Measurements from ENCODE around the gene XYLT2.
"Not testable (repeated sequence)": the region's sequence is repeated elsewhere in the genome, so short reads cannot be mapped to it uniquely, and the experiment has no call there.

Gene XYLT2

GRCh38 chr17:50389534-50389933 lies 43.6 kb downstream of the XYLT2 start:
- Histone ChIP-seq H3K4me3 (no peak overlapping the region), H3K9me3 (no peaks in the 10 kb centered on the region), H3K36me3 (replicated peaks) (peaks cover 98% of the 10 kb centered on the region), H3K4me1 (no peaks in the 10 kb centered on the region), H3K27me3 (ENCODE audit: low read depth) (no peaks in the 10 kb centered on the region)
- in situ Hi-C loops (cut with MboI; ENCODE audit: low sequenced_read_pairs), result no loop called here
- DNase-seq (ENCODE audit: low spot score in 2 of 2), result no peak

DNA sequence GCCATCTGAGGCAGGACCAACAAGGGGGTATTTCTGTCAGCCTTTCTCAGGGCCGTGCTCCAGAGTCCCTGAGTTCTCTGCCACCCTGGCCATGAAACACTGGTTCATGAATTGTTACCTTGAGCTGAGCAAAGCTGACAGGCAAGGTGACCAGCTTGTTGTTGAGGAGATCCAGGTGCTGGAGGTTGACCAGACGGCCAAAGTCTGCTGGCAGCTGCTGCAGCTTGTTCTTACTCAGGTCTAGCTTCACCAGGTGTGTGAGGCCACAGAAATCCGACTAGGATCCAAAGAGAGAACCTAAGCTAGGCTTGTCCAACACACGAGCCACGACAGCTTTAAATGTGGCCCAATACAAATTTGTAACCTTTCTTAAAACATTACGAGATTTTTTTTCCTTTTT lies 46.7 kb downstream of the XYLT2 start:
- Histone ChIP-seq H3K27me3 (ENCODE audit: low read depth) (no peaks in the 10 kb centered on the region), H3K4me1 (peaks cover 11% of the 10 kb centered on the region), H3K36me3 (replicated peaks) (peaks cover 88% of the 10 kb centered on the region), H3K4me3 (no peak overlapping the region), H3K9me3 (no peaks in the 10 kb centered on the region)
- in situ Hi-C loops (cut with MboI; ENCODE audit: low sequenced_read_pairs), result no loop called here
- no peak for DNase-seq (ENCODE audit: low spot score in 2 of 2)

DNA sequence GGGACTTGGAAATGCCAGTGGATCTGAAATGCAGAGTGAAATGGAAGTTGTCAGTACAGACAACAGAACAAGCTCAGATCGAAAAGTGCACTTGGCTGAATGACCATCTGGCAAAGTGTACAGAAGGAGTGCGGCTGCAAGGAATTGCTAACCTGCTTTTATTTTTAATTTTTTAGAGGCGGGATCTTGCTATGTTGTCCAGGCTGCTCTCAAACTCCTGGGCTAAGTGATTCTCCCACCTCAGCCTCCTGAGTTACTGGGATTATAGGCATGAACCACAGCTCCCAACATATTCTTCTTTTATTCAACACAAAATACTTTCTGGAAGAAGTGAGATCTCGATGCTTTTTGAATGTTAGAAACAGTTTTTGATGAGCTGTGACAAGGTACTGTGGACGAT lies 47.8 kb downstream of the XYLT2 start:
- DNase-seq (ENCODE audit: low spot score in 2 of 2), result no peak
- Histone ChIP-seq H3K4me1 (peaks cover 14% of the 10 kb centered on the region), H3K36me3 (replicated peaks) (peaks cover 77% of the 10 kb centered on the region), H3K9me3 (no peaks in the 10 kb centered on the region), H3K4me3 (no peak overlapping the region), H3K27me3 (ENCODE audit: low read depth) (no peaks in the 10 kb centered on the region)
- in situ Hi-C loops (cut with MboI; ENCODE audit: low sequenced_read_pairs), result no loop called here

GRCh38 chr17:50394711-50395110 lies 48.8 kb downstream of the XYLT2 start:
- Histone ChIP-seq H3K27me3 (ENCODE audit: low read depth) (no peaks in the 10 kb centered on the region), H3K36me3 (replicated peaks) (peaks cover 67% of the 10 kb centered on the region), H3K4me1 (peaks cover 14% of the 10 kb centered on the region), H3K4me3 (no peak overlapping the region), H3K9me3 (no peaks in the 10 kb centered on the region)
- in situ Hi-C loops (cut with MboI; ENCODE audit: low sequenced_read_pairs), result no loop called here
- DNase-seq (ENCODE audit: low spot score in 2 of 2), result no peak

- peak; percentile 29 to 63 for DNase-seq (ENCODE audit: low spot score in 2 of 2)
- H3K9me3 ChIP-seq, result no peaks in the 10 kb centered on the region
- peaks cover 14% of the 10 kb centered on the region for H3K4me1 ChIP-seq
- no peaks in the 10 kb centered on the region for H3K27me3 ChIP-seq (ENCODE audit: low read depth)
- H3K36me3 ChIP-seq (replicated peaks), result peaks cover 50% of the 10 kb centered on the region
- H3K4me3 ChIP-seq, result peak overlapping the region; percentile 92
- in situ Hi-C loops (cut with MboI; ENCODE audit: low sequenced_read_pairs), result no loop called here
Measured at GRCh38 chr17:50396261-50397110, 50.6 kb downstream of the XYLT2 start.

DNA sequence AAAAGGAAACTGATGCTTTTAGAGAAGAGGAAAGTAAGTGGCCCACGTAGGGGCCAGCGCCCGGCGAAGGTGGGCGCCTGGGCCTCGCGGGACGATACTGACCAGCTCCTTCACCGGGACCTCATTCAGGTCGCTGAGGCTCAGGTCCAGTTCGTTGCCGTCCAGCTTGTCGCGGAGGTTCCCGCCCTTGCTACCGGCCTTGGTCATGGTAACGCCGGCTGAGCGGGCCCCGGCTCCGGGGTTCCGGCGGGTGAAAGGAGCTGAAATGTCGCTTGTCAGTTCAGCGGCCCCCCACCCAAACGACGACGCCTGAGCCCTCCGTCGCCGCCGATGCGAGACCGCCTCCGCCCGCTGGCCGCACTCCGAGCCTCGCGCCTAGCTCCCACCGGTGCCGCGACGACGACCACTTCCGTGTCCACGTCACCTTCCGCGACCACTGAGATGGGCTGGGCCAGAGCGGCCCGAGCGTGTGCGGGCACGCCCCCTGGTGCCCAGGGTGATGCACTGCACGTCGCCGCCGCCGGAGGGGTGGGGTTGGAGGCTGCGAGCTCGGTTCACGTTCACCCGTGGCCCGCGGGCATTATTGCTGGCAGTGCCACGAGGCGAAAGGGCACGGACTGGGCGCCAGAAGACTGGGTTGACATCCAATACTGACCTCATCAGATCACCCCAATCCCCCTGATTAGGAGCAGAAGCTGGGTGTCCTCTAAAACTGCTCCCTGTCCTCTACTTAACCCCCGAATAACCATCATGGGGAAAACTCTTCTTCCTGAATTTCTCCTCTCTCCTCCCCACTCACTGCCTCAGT lies 51.4 kb downstream of the XYLT2 start, which contains the start of gene LRRC59:
TSS of gene LRRC59 (minus strand) at position 413 of the 808 bp plus-strand sequence. CDS start at position 207, 206 bp downstream.
- Histone ChIP-seq H3K4me3 (peak within 1 kb of the TSS; percentile 92), H3K27me3 (ENCODE audit: low read depth) (no peaks in the 10 kb centered on the region), H3K4me1 (peaks cover 14% of the 10 kb centered on the region), H3K36me3 (replicated peaks) (peaks cover 42% of the 10 kb centered on the region), H3K9me3 (no peaks in the 10 kb centered on the region)
- peak; percentile 59 to 92 for DNase-seq (ENCODE audit: low spot score in 2 of 2)
- in situ Hi-C loops (cut with MboI; ENCODE audit: low sequenced_read_pairs), result no loop called here

DNA sequence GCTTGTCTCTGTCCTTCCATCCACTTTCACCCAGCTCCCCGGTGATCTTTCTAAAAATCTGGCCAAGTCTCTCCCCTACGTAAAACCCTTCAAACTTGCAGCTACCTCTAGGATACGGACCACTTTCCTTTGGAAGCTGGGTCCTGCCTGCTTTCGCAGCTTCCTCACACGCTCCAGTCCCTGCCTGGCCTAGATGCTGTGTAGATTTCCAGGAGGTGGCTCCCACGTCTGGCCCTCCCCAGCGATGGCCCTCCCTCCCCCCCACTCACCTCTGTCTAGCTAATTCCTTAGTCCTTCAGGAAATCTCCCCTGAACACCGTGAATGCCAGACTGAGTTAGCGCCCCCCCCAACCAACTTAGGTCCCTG lies 52.0 kb downstream of the XYLT2 start:
- H3K36me3 ChIP-seq (replicated peaks), result peaks cover 36% of the 10 kb centered on the region
- H3K9me3 ChIP-seq, result no peaks in the 10 kb centered on the region
- H3K4me1 ChIP-seq, result peaks cover 16% of the 10 kb centered on the region
- in situ Hi-C loops (cut with MboI; ENCODE audit: low sequenced_read_pairs), result no loop called here
- DNase-seq (ENCODE audit: low spot score in 2 of 2), result no peak
- H3K27me3 ChIP-seq (ENCODE audit: low read depth), result no peaks in the 10 kb centered on the region
- peak overlapping the region; percentile 92 for H3K4me3 ChIP-seq

- in situ Hi-C loops (cut with MboI; ENCODE audit: low sequenced_read_pairs); H3K27me3 ChIP-seq (ENCODE audit: low read depth); H3K9me3 ChIP-seq; H3K4me3 ChIP-seq; DNase-seq (ENCODE audit: low spot score in 2 of 2): not testable (repeated sequence)
- peaks cover 29% of the 10 kb centered on the region for H3K36me3 ChIP-seq (replicated peaks)
- peaks cover 19% of the 10 kb centered on the region for H3K4me1 ChIP-seq
Measured at GRCh38 chr17:50398672-50399071, 52.7 kb downstream of the XYLT2 start.

GRCh38 chr17:50399591-50399990 lies 53.7 kb downstream of the XYLT2 start:
- Histone ChIP-seq H3K36me3 (replicated peaks) (peaks cover 19% of the 10 kb centered on the region), H3K4me1 (peaks cover 19% of the 10 kb centered on the region)
- H3K4me3 ChIP-seq; H3K27me3 ChIP-seq (ENCODE audit: low read depth); DNase-seq (ENCODE audit: low spot score in 2 of 2); H3K9me3 ChIP-seq; in situ Hi-C loops (cut with MboI; ENCODE audit: low sequenced_read_pairs): not testable (repeated sequence)

GRCh38 chr17:50405351-50405750 lies 59.4 kb downstream of the XYLT2 start:
- H3K27me3 ChIP-seq (ENCODE audit: low read depth); in situ Hi-C loops (cut with MboI; ENCODE audit: low sequenced_read_pairs); H3K4me3 ChIP-seq; H3K9me3 ChIP-seq; DNase-seq (ENCODE audit: low spot score in 2 of 2); H3K36me3 ChIP-seq (replicated peaks); H3K4me1 ChIP-seq: not testable (repeated sequence)

DNA sequence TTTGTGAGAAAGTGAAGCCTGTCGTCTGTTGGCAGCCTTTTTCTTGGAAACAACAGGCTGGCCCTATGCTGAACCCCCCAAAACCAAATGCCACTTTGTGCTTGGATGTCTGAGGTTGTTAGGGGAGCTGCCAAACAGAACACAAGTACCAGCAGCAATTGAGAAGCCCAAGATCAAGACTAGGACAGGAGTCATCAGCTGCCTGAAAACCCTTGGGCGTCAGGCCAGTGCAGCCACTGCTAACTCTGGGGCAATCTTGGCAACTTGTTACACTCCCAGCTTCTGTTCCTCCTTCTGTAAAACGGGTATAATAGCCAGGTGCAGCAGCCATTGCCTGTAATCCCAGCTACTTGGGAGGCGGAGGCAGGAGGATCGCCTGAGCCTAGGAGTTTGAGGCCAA lies 60.7 kb downstream of the XYLT2 start:
- no peaks in the 10 kb centered on the region for H3K9me3 ChIP-seq
- in situ Hi-C loops (cut with MboI; ENCODE audit: low sequenced_read_pairs), result no loop called here
- no peaks in the 10 kb centered on the region for H3K36me3 ChIP-seq (replicated peaks)
- DNase-seq (ENCODE audit: low spot score in 2 of 2), result no peak
- H3K4me3 ChIP-seq, result no peak overlapping the region
- H3K27me3 ChIP-seq (ENCODE audit: low read depth), result peaks cover 3% of the 10 kb centered on the region
- peaks cover 5% of the 10 kb centered on the region for H3K4me1 ChIP-seq

- Histone ChIP-seq H3K4me3 (no peak overlapping the region), H3K27me3 (ENCODE audit: low read depth) (peaks cover 5% of the 10 kb centered on the region), H3K36me3 (replicated peaks) (no peaks in the 10 kb centered on the region), H3K4me1 (peaks cover 3% of the 10 kb centered on the region), H3K9me3 (no peaks in the 10 kb centered on the region)
- in situ Hi-C loops (cut with MboI; ENCODE audit: low sequenced_read_pairs), result no loop called here
- no peak for DNase-seq (ENCODE audit: low spot score in 2 of 2)
Measured at GRCh38 chr17:50407921-50408320, 62.0 kb downstream of the XYLT2 start.

Data from HAP-1 (cell line).